ENCODE measurements around the gene NFIB.

Gene NFIB

DNA sequence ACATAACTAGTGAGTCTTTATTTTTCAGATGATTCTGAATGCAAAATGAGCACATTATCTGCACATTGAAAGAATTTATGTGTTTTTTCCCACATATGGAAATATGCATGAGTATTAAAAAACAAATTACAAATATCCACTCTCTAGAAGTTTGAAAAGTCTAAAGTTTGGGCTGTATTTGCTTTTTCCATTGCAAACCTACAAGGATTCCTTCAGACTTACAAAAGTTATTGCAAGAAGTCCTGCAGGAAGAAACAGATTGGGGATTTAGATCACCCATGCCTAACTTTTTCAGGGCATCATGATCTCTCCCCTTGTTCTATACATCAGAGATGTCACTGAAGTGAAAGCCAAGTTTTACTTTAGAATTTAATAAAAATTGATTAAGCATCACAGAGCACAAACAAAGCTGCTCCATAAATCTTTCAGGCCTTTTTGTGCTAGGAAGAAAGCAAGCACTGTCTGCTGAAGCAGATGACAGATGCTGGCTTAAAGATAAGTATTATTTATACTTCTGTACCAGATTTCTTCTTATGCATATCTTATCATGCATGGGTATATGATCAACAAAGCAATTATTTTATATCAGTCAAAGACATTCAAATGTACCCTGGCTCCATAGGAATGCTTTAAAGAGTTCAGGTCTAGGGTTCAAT is 71.7 kb downstream of the NFIB start:
- DNase-seq (ENCODE audit: low spot score): no peak

DNA sequence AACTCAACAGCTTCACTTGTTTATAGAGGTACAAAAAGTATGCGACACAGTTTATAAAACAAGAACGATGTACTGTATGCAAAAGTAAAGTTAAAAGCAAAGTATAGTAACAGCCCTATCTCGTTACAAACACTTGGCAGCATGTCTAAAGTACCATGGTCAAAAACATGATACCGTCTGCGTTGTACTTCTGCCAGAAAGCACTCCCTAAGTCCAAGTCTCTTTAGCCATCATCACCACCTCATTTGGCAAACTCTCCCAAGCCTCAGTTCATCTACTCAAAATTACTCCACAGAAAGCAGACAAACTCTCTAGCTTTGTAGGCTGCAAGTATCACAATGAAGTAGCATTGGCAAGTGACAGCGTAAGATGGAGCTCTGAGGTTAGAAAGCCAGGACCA is 73.4 kb downstream of the NFIB start:
- DNase-seq (ENCODE audit: low spot score): no peak

DNA sequence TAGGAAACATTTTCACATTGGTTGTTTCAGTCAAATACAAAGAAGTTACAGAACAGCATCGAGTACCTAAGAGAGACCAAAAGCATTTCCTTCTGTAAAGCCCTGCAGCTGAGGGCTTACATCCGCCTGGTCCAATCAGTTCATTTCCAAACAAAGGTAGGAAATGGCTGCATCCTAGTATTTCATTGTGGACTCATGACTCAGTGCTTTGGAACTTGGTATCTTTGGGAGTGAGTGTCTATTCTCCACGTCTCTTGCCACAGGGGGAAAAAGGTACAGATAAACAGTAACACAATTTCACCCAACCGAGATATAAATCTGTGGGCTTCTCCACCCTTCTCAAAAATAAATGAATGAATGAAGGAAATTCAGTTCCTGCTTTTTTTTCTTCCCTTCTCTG is 75.4 kb downstream of the NFIB start:
- peak; percentile 99 for DNase-seq (ENCODE audit: low spot score)

DNA sequence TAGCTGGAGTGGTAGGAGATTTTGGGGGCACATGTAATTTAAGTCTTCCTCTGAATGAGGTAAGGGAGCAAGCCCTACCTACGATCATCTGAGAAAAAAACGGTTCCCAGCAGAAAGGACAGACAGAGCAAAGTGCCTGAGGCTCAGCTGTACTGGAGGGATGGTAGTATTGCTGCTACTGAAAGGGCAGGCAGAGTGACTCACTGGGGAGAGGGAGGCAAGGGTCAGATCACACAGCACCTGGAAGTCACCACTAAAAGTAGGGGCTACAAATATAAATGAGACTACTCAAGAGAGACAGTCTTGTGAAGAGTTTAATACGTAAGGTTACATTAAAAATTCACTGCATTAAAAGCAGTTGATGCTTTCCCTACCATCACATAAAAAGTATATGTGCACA is 75.9 kb downstream of the NFIB start:
- peak; percentile 88 for DNase-seq (ENCODE audit: low spot score)

DNA sequence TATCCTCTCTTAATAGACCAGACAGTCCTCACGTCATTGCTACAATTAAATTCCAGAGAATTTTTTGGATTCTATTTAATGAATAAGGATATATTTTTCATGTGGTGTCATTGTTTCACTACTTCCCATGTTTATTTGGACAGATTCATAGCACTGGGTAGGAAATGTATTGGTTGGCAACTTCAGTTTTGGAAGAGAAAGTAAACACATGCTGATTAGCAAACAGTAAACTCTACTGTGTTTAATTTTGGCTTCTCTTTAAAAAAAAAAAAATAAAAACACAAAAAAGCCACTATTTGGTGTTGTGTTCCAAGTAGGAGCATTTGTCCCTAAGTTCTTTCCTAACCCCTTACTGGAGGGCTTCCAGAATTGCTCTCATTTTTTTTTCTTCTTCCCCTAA is 77.3 kb downstream of the NFIB start:
- DNase-seq (ENCODE audit: low spot score): peak; percentile 36

DNA sequence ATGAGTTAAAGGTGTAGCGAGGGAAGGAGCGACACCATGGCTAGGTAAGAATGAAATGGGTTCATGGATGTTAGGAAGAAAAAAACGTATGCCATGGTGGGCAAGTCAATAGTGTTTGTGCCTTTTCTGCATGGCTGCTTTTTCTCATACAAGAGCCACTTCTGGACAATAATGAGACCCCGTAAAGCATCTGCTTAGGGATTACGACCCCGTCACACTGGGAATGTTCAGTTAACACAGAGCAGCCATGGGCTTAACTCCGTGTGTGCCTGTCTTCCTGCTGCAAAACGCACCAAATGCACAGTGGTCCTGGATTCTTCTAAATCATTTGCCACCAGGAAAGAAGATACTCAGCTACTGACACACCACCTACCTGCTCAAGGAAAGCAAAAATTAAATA is 81.8 kb downstream of the NFIB start:
- no peak for DNase-seq (ENCODE audit: low spot score)

DNA sequence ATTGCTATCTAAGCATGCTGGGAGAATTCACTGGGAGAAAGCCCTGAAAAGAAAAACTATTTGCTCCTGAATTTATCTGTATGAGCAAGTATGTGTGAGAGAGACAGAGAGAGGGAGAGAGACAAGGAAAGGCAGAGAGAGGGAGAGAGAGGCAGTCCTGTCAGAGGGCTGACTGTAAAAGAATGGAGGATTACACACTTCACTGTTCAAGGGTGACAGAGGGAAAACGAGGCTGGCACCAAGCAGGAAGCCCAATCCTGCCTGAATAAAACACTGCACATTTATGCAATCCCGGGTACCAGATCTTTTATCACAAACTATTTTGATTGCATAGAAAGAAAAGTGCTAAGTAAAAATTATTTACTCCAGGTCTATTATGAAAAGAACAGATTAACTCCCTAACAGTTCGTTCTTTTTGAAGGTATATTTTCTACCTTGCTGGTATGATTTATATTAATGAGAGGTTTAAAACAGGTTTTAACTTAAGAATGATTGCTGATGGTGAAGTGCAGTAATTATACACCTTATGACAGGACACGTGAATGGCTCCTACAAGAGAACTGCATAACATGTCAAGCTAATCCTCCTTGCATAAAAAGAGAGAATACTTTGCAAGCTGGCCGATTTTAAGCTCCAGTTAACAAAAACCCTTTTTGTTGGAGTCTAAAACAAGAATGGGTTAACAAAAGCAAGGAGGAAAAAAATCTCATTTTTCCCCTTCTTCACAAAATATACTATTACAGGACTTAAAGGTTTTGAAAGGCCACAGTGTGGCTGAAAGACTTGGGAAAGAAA is 82.5 kb downstream of the NFIB start:
- DNase-seq (ENCODE audit: low spot score): no peak

DNA sequence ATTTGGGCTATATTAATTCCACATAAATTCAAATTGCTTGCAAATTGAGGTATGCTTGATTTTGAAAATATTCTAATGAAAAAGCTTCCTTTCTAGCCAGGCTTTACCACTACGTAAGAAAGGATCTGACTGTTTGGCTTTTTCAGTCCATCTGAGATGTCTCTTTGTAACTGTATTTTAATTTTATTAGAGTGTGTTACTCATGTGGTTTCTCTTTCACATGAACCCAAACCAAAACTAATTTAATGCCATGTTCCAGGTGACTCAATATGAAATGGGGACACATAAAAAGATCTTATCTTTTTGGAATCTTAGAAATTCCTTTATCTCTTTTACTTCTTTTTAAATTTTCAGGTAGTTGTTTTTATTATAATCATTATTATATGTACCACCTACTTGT is 85.3 kb downstream of the NFIB start:
- DNase-seq (ENCODE audit: low spot score): no peak

DNA sequence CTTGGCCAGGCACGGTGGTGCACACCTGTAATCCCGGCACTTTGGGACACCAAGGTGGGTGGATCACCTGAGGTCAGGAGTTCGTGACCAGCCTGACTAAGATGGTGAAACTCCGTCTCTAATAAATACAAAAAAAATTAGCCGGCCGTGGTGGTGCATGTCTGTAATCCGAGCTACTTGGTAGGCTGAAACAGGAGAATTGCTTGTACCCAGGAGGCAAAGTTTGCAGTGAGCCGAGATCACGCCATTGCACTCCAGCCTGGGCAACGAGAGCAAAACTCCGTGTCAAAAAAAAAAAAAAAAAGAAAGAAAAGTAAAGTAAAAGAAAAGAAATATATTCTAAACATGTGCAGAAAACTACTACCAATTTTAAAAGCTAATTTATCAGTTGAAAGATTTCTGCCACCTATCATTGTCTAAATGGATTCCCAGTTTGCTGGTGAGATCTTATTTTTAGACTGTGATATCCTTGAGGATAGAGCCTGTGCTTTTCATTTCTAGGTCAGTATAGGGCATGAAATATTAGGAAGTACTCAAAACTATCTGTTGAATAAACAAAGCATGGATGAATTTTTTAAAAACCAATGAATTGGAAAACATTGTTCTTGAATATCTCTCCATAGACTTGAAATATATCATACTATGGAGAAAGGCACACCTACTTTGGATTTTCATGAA is 86.9 kb downstream of the NFIB start:
- DNase-seq (ENCODE audit: low spot score): no peak

DNA sequence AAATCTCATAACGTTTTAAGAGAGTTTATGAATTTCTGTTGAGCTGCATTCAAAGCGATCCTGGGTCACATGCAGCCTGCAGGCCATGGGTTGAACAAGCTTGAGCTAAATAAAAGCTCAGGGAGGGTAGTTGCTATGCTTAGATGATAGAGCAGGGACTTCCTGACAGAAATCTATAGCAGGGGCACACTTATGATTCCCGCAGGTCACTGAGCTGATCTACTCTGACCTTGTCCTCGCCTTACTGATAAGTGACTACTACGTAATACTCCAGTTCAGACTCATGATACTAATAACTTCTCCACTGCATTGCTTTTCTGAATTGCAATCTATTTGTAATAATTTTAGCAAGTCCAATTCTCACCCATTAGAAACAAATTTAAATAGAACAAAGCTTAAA is 90.9 kb downstream of the NFIB start:
- no peak for DNase-seq (ENCODE audit: low spot score)

DNA sequence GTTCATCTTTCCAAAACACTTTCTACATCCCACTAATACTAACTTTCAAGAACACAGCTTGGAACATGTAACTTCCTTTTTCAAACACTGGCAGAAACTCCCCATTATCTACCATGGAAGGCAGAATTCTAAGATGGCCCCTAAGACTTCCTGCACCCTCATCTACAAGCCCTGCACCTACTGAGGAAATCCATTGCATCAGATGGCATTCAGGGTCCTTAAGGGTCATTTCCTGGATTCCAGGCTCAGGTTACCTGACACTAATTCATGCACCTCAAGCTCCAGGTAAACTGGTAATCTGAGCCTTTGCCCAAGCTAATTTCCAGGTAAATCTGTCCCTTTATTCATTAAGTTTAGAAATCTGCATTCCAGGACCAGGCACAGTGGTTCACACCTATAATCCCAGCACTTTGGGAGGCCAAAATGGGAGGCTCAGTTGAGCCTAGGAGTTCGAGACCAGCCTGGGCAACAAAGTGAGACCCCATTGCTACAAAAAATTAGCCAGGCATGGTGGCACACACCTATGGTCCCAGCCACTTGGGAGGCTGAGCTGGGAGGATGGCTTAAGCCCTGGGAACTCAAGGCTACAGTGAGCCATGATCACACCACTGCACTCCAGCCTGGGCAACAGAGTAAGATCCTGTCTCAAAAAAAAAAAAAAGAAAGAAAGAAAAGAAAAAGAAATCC is 91.6 kb downstream of the NFIB start:
- no peak for DNase-seq (ENCODE audit: low spot score)

DNA sequence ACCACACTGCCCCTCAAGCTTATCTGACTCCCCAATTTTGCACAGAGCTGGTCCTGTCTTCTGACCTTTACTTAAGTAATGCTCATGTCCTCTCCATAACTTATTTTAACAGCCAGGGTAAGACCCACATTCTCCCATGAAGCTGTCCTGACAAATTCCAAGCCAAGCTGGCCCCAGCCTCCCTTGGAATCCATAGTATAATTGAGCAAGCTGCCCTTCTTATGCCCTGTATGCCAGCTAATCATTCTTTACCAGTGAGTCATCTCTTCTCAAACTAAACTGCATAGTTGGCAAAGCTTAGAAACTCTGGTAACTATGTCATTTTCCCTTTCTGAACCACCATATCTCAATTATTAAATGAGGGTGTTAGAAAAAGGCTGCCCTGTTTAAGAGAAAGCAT is 92.4 kb downstream of the NFIB start:
- DNase-seq (ENCODE audit: low spot score): peak; percentile 81

DNA sequence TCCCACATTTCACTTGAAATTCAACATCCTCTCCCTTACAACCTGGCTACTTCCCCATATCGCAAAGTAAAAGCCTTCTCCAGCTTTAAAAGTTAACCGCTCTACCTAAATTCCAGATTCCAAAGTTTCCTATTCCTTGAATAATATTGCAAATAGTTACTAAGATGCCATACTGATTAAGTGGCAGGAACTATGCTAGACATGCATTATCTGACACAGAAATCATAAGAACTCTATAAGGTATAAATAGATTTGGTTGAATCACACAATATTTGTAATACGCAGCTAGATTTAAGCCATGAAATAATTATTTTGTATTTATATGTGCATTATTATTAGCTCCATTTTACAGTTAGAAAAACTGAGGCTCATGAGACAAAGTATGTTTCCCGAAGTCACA is 92.8 kb downstream of the NFIB start:
- DNase-seq (ENCODE audit: low spot score): no peak

DNA sequence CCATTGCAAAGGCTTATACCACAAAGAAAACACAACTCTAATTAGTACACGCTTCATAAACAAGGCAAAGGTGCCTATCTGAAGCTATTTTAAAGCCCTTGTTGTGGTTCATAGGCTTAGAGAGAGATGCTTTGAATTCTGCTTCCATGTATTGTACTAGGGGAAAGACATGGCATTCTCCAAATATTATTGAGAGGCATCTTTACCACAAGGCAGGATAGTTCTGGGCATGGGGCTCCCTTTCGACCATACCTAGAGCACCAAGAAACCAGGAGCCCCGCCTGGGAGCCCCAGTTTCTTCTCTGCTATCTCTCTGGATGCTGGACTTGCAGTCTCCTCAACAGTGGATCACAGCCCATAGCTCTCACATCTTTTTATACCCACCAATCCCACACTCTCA is 93.7 kb downstream of the NFIB start:
- DNase-seq (ENCODE audit: low spot score): no peak

DNA sequence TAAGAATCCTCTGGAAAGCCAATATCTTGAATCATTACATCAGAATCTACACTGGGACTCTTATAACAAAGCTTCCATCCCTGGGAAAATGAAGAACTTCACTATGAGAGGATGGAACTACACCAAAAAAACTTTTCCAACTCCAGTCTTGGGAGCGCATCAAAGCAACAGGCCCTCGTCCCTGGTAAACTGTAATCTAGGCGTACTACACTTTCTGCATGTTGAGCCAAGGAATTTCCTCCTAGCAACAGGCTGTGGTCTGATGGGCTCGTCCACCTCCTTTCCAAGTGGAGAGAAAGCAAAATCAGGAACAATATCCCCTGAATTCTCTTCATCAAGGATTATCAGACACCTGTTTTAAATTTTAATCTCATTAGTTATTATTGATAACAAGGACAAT is 94.1 kb downstream of the NFIB start:
- no peak for DNase-seq (ENCODE audit: low spot score)

DNA sequence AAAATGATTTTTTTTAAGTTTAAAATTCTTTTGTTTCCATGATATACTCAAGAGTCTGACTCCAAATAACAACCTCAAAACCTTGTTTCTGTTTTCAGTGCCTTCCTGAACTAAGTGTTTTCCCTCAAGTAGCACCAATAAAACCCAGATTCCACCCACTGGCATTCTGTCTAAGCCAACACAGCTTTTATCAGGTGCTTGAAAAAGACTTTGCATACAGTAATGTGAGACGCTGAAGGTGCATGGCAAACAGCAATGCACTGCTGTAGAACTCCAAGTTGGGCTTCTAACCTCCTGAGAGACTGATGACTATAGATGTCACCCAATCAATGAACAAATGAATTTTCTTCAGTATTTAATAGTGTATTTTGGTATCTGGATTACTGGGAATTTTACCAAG is 95.7 kb downstream of the NFIB start:
- DNase-seq (ENCODE audit: low spot score): no peak

DNA sequence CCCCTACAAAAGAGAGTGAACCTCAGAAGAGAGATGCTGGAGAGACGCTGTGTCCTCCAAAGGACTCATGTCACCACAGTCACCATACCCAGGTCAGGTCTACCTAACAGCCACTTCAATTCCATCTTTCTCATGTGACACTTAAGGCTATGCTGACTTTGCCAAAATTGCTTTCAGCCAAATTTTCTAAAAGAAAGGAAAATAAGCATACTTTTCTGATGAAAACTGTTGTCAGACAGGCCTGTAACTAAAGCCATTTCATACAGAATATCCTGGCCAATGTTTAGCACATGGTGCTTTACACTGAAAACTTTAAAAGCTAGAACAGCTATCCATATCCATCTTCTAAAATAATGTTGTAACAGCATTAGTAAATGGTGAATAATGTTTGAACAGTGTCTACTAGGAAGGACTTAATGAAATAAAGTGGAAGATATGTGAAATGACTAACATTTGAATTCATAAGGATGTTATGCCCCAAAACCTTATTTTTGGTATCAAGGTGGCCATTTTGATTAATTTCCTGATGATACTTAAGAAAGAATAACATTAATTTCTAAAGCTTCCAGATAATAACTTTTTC is 97.2 kb downstream of the NFIB start:
- DNase-seq (ENCODE audit: low spot score): no peak

DNA sequence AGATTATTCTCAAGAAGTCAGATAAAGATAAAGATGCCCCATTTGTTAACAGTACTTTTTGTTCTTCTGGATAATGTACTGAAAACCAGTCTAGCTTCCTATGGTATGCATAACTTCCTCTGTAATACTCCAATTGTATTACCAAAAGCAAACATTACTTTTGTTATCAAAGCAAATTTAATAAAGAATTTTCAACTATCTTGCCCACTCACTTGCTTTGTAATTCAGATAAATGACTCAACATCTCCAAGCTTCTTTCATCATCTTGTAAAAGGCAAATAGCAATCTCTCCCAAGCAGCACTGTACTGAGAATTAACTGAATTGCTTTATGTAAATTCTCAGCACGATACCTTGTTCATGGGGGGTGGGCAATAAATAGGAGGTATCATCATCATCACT is 98.3 kb downstream of the NFIB start:
- DNase-seq (ENCODE audit: low spot score): no peak

DNA sequence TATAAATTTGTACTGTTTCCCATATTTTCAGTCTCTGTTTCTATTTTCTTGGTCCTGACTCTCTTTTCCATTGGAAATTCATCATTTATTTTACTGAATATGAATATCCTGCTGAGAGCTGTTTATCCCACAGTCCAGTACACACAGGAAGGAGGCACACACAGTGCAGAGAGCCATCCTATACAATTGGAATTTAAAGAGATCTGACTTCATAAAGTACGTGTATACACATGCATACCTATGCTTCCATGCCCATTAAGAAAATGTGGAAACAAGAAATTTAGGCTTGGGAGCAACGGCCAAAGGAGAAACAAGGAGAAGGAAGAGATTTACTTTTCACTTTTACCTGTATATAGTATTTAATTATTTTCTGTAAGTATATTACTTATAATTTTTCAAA is 99.2 kb downstream of the NFIB start:
- no peak for DNase-seq (ENCODE audit: low spot score)

DNA sequence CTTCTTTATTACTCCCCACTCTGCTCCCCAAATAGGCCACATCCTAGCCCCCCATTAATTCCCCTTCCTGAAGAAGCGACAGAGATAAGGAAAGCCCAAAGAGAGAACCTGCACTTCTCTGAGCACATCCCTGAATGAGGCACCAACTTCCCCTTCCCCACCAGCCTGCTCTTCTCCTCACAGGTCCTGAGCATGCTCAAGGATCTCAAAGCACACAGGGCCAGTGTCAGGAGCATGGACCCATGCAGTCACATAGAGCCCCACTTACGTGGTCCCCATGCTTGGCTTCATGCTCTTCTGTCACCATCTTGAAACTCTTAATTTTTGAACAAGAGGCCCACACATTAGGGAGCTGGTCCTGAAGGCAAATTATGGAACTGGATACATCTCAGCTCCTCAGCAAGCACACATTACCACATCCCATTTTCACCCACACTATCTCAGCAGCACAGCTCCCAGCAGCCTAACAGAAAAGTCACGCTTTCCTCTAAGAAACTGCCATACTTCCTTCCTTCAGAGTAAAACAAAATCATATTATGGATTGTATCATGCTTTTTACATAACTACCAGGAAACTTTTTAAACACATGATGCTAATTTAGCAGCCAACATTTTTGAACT is 99.8 kb downstream of the NFIB start:
- no peak for DNase-seq (ENCODE audit: low spot score)

DNA sequence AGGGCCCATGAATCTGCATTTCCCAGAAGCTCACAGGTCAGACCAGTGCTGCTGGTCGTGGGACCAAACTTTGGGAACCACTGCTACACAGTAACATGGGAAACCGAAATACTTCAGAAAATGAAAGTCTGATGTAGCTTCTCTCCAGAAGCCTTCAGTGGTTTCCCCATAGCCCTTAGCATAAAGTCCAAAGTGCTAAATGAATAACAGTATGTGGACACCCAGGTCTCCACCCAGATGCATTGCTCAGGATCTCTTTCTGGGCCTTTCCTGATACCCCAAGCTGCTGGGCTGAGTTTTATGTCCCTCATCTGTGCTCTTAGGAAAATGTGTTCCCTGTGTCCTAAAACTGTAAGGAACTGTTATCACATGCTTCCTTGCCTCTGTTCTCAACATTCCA is 100.4 kb downstream of the NFIB start:
- DNase-seq (ENCODE audit: low spot score): no peak

All from kidney capillary endothelial cell (primary cell).